Lung (tissue), 12 donors: ENCODE results near the gene R3HCC1L. TPM values are rescaled to one million over a fixed set of nuclear protein-coding genes. Genes with fewer than 3 reads are reported as not detected.

Experiments
- ATAC-seq: fragments of 200-7000 bp; cut with Tn5 transposase; one replicate; pipeline ENCODE4 v1.9.1; 2020; ENCODE audit warnings: moderate number of reproducible peaks; ENCODE audit not compliant: insufficient read depth, low FRiP score
- DNase-seq, 3 donors: peaks; one replicate each; pipeline ENCODE4 v3.0.0-alpha.2; 2013 to 2017
- H3K27ac ChIP-seq, 2 donors: one replicate each; pipeline ENCODE4 v1.5.1; 2013; ENCODE audit warnings: mild to moderate bottlenecking in 2 of 2, moderate library complexity in 2 of 2, control low read depth in 1 of 2, inconsistent platforms in 1 of 2, low read depth in 1 of 2, low read length in 1 of 2
- H3K27me3 ChIP-seq, 3 donors: one replicate each; pipeline ENCODE4 v1.5.1; 2013; ENCODE audit warnings: low read length in 2 of 3; ENCODE audit not compliant: control insufficient read depth in 3 of 3, insufficient read depth in 3 of 3
- H3K36me3 ChIP-seq, 4 donors: one replicate each; pipeline ENCODE4 v1.5.1; 2013; ENCODE audit warnings: low read length in 4 of 4, mild to moderate bottlenecking in 1 of 4, moderate library complexity in 1 of 4; ENCODE audit not compliant: control insufficient read depth in 4 of 4, insufficient read depth in 4 of 4
- H3K4me1 ChIP-seq, 5 donors: one replicate each; pipeline ENCODE4 v1.5.1; 2013; ENCODE audit warnings: low read length in 5 of 5, mild to moderate bottlenecking in 2 of 5, moderate library complexity in 1 of 5; ENCODE audit not compliant: control insufficient read depth in 5 of 5, insufficient read depth in 5 of 5
- H3K4me3 ChIP-seq: one replicate; pipeline ENCODE4 v1.5.1; 2013; ENCODE audit warnings: mild to moderate bottlenecking, control low read depth, moderate library complexity
- H3K9ac ChIP-seq, 2 donors: one replicate each; pipeline ENCODE4 v1.5.1; 2013; ENCODE audit warnings: low read length in 2 of 2, control low read depth in 1 of 2; ENCODE audit not compliant: insufficient read depth in 1 of 2
- H3K9me3 ChIP-seq, 4 donors: one replicate each; pipeline ENCODE4 v1.5.1; 2013; ENCODE audit warnings: low read length in 3 of 4, mild to moderate bottlenecking in 1 of 4, moderate library complexity in 1 of 4; ENCODE audit not compliant: control insufficient read depth in 4 of 4, insufficient read depth in 3 of 4
- CTCF ChIP-seq: IDR thresholded peaks from 2 replicates; pipeline ENCODE4 v1.5.1; 2012; ENCODE audit warnings: mild to moderate bottlenecking; ENCODE audit errors: control extremely low read depth, extremely low read depth
- WGBS, 2 donors: extraction: QIAGEN DNeasy Blood & Tissue Kit; methylation state at CpG; one replicate each; pipeline ENCODE4 v1.1.7; 2013; 5-methylcytosine and 5-hydroxymethylcytosine counted together
- polyA plus RNA-seq, 2 donors: library from polyadenylated mRNA; stranded (reverse); fragments of 200-250 nt; gene quantifications; one replicate each; pipeline ENCODE4 v1.2.1, GENCODE V29; 2013
- total RNA-seq, 2 donors: library from RNA; depleted of rRNA in 1 of 2; stranded (reverse); fragments of >200 nt in 1 of 2; gene quantifications; one replicate each; pipeline ENCODE4 v1.2.1, GENCODE V29; 2014 to 2021
- donor health status: control.
- donor health status: control.
- donor health status: Bipolar disorder and iron deficiency.
- donor health status: healthy.
- donor health status: DM: yes; HTN: yes; CAD: no.

R3HCC1L gene
- total and polyA plus RNA-seq, 4 donors = 5.0 to 39.4 (median 11.3) TPM

- no peaks in the 10 kb centered on the region for H3K36me3 ChIP-seq
- no peak for TF ChIP-seq CTCF
- H3K27ac ChIP-seq = no peak overlapping the region
- H3K9me3 ChIP-seq = no peaks in the 10 kb centered on the region
- DNase-seq (no peak), ATAC-seq (no peak)
- H3K4me1 ChIP-seq = peaks cover 0 to 21% (median 4%) of the 10 kb centered on the region in 5 donors
- H3K27me3 ChIP-seq = no peaks in the 10 kb centered on the region
- WGBS, 2 donors = 83 to 87% methylated on average over 8 of the region's 8 CpGs
- no peak overlapping the region for H3K4me3 ChIP-seq
- no peak overlapping the region for H3K9ac ChIP-seq
Measured at GRCh38 chr10:98272245-98272644, 137.8 kb downstream of the R3HCC1L start.

- H3K36me3 ChIP-seq = no peaks in the 10 kb centered on the region
- H3K9ac ChIP-seq = no peak overlapping the region
- H3K4me3 ChIP-seq = no peak overlapping the region
- WGBS, 2 donors = 80 to 82% methylated on average over 10 of the region's 10 CpGs
- TF ChIP-seq CTCF = no peak
- peaks cover 0 to 20% (median 4%) of the 10 kb centered on the region in 5 donors for H3K4me1 ChIP-seq
- H3K9me3 ChIP-seq = no peaks in the 10 kb centered on the region
- no peaks in the 10 kb centered on the region for H3K27me3 ChIP-seq
- no peak for DNase-seq
- H3K27ac ChIP-seq = no peak overlapping the region
- no peak for ATAC-seq
Measured at GRCh38 chr10:98272656-98273055, 138.2 kb downstream of the R3HCC1L start.

GRCh38 chr10:98273057-98273850 lies 138.8 kb downstream of the R3HCC1L start:
- no peak overlapping the region for H3K4me3 ChIP-seq
- no peak for TF ChIP-seq CTCF
- H3K27me3 ChIP-seq = no peaks in the 10 kb centered on the region
- H3K9ac ChIP-seq = no peak overlapping the region
- ATAC-seq = no peak
- no peak overlapping the region for H3K27ac ChIP-seq
- DNase-seq = no peak
- whole genome bisulfite sequencing, 2 donors = 73 to 78% methylated on average over 9 of the region's 9 CpGs
- peaks cover 0 to 17% (median 4%) of the 10 kb centered on the region in 5 donors for H3K4me1 ChIP-seq
- no peaks in the 10 kb centered on the region for H3K36me3 ChIP-seq
- no peaks in the 10 kb centered on the region for H3K9me3 ChIP-seq

DNA sequence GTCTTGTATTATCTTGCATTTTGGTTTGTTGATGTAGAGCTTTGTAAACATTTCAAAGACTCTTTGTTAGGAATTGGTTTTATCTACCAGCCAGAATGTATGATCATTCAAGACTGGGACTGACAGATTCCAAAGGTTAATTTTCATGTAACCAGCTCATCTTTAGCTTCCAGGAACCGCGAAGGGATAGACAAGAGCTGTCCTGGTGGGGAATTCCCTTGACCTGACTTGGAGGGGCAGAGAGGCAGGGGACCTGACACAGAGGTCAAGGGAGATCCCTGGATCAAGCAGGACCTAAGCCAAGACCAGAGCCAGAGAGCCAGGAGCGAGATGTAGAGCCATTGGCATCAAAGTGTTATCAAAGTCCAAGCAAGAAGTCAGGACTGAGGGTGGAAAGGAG lies 140.1 kb downstream of the R3HCC1L start:
- no peak for DNase-seq
- Histone ChIP-seq H3K4me3 (no peak overlapping the region), H3K36me3 (no peaks in the 10 kb centered on the region), H3K9ac (no peak overlapping the region), H3K27me3 (no peaks in the 10 kb centered on the region), H3K27ac (no peak overlapping the region), H3K9me3 (no peaks in the 10 kb centered on the region), H3K4me1 (peaks cover 0 to 7% (median 3%) of the 10 kb centered on the region in 5 donors)
- no peak for TF ChIP-seq CTCF
- no peak for ATAC-seq
- 75 to 91% methylated on average over 3 of the region's 3 CpGs for WGBS, 2 donors
